Karpas-422 (cell line): Measurements from ENCODE around the gene SLC35A5. TPM values are rescaled to one million over a fixed set of nuclear protein-coding genes. Genes with fewer than 3 reads are reported as not detected.
"Not testable (repeated sequence)": the region's sequence is repeated elsewhere in the genome, so short reads cannot be mapped to it uniquely, and the experiment has no call there.

ENCODE experiments used
- DNase-seq: peaks from one replicate; pipeline ENCODE4 v3.0.0-alpha.2; 2015
- H2AFZ ChIP-seq: fragments of 200-600 bp; sonication (generic); 2 replicates; pipeline ENCODE4 v1.6.1; 2014; ENCODE audit warnings: antibody characterized with exemption, low read length, mixed read lengths
- H3K27ac ChIP-seq: fragments of 200-600 bp; sonication (generic); 2 replicates; pipeline ENCODE4 v1.5.1; 2014; ENCODE audit warnings: mild to moderate bottlenecking, low read length, moderate library complexity
- H3K27me3 ChIP-seq: fragments of 200-600 bp; sonication (generic); 2 replicates; pipeline ENCODE4 v1.6.1; 2014; ENCODE audit warnings: low read length, mixed read lengths
- H3K36me3 ChIP-seq: fragments of 200-600 bp; sonication (generic); 2 replicates; pipeline ENCODE4 v1.6.1; 2014; ENCODE audit warnings: low read length, mixed read lengths; ENCODE audit not compliant: insufficient read depth
- H3K4me1 ChIP-seq: fragments of 200-600 bp; sonication (generic); 2 replicates; pipeline ENCODE4 v1.6.1; 2014; ENCODE audit warnings: mild to moderate bottlenecking, low read length, mixed read lengths
- H3K4me2 ChIP-seq: fragments of 200-600 bp; sonication (generic); 2 replicates; pipeline ENCODE4 v1.6.1; 2014; ENCODE audit warnings: low read length, low read depth, mild to moderate bottlenecking; ENCODE audit not compliant: poor library complexity, severe bottlenecking
- H3K4me3 ChIP-seq: fragments of 200-600 bp; sonication (generic); 2 replicates; pipeline ENCODE4 v1.5.1; 2014; ENCODE audit warnings: mild to moderate bottlenecking, antibody characterized with exemption, low read length, mixed read lengths
- H3K79me2 ChIP-seq: fragments of 200-600 bp; sonication (generic); 2 replicates; pipeline ENCODE4 v1.6.1; 2014; ENCODE audit warnings: mild to moderate bottlenecking, low read length, mixed read lengths
- H3K9ac ChIP-seq: fragments of 200-600 bp; sonication (generic); 2 replicates; pipeline ENCODE4 v1.6.0; 2014; ENCODE audit warnings: low read length
- H3K9me2 ChIP-seq: fragments of 200-600 bp; sonication (generic), shearing (Covaris generic); replicated peaks from 2 replicates; pipeline ENCODE4 v1.6.0; 2014; ENCODE audit warnings: mild to moderate bottlenecking, low read length, moderate library complexity; ENCODE audit not compliant: insufficient read depth
- H3K9me3 ChIP-seq: fragments of 300-700, 200-600 bp; sonication (generic); 2 replicates; pipeline ENCODE4 v1.6.1; 2014; ENCODE audit warnings: low read length, mixed read lengths
- H4K20me1 ChIP-seq: fragments of 200-600 bp; sonication (generic); 2 replicates; pipeline ENCODE4 v1.6.1; 2014; ENCODE audit warnings: mild to moderate bottlenecking, antibody characterized with exemption, low read length, low read depth; ENCODE audit not compliant: insufficient read depth
- total RNA-seq: library from RNA; depleted of rRNA; stranded (reverse); fragments of >200 nt; shearing (Covaris generic); gene quantifications from 2 replicates; pipeline ENCODE4 v1.2.3, GENCODE V29; 2014; ENCODE audit warnings: low replicate concordance

SLC35A5 gene
- total RNA-seq, 1 experiment from 2014 or later = 87.4 TPM

GRCh38 chr3:112560721-112561483 lies 943 bp upstream of the SLC35A5 start:
- Histone ChIP-seq H2AFZ (peak overlapping the region; percentile 71; the same call in 1 of the 2 replicates), H3K9me3 (no peaks in the 10 kb centered on the region), H3K9me2 (no peaks in the 10 kb centered on the region), H3K79me2 (peaks cover 79% of the 10 kb centered on the region), H3K36me3 (peaks cover 25% of the 10 kb centered on the region; the same call in 1 of the 2 replicates), H3K4me3 (peak overlapping the region; percentile 68), H3K4me1 (peaks cover 53% of the 10 kb centered on the region), H3K27me3 (no peaks in the 10 kb centered on the region), H3K4me2 (peak overlapping the region; percentile 88), H3K27ac (peak overlapping the region; percentile 87), H3K9ac (peak overlapping the region; percentile 87), H4K20me1 (0 out of 2 replicates have a peak, but pooled peaks cover 7% of the 10 kb centered on the region)
- peak; percentile 94 for DNase-seq

GRCh38 chr3:112561484-112561733 lies 436 bp upstream of the SLC35A5 start:
- H3K4me3 ChIP-seq = peak overlapping the region; percentile 68

GRCh38 chr3:112564247-112564939 lies 2.5 kb downstream of the SLC35A5 start:
- H3K9me3 ChIP-seq, H4K20me1 ChIP-seq, H3K9me2 ChIP-seq, DNase-seq, H2AFZ ChIP-seq, H3K27me3 ChIP-seq: not testable (repeated sequence)
- Histone ChIP-seq H3K36me3 (peaks cover 23% of the 10 kb centered on the region), H3K27ac (peak overlapping the region; percentile 70), H3K4me2 (peak overlapping the region; percentile 88), H3K79me2 (peaks cover 62% of the 10 kb centered on the region), H3K9ac (peak overlapping the region; percentile 87), H3K4me1 (peaks cover 55% of the 10 kb centered on the region), H3K4me3 (peak overlapping the region; percentile 68)

More at GRCh38 chr3:112561484-112561733, 436 bp upstream of the SLC35A5 start:
- DNase-seq = no peak
- peak overlapping the region; percentile 87 for H3K9ac ChIP-seq
- H2AFZ ChIP-seq = peak overlapping the region; percentile 71; the same call in 1 of the 2 replicates
- peaks cover 51% of the 10 kb centered on the region for H3K4me1 ChIP-seq
- H3K27ac ChIP-seq = peak overlapping the region; percentile 87
- H3K79me2 ChIP-seq = peaks cover 82% of the 10 kb centered on the region
- H3K27me3 ChIP-seq = no peaks in the 10 kb centered on the region
- H3K9me2 ChIP-seq = no peaks in the 10 kb centered on the region
- H3K36me3 ChIP-seq = peaks cover 29% of the 10 kb centered on the region; the same call in 1 of the 2 replicates
- H3K9me3 ChIP-seq = no peaks in the 10 kb centered on the region
- 0 out of 2 replicates have a peak, but pooled peaks cover 7% of the 10 kb centered on the region for H4K20me1 ChIP-seq
- peak overlapping the region; percentile 88 for H3K4me2 ChIP-seq

GRCh38 chr3:112564940-112565305 lies 3.1 kb downstream of the SLC35A5 start:
- H3K9me2 ChIP-seq = no peaks in the 10 kb centered on the region
- H4K20me1 ChIP-seq = no peaks in the 10 kb centered on the region
- peak overlapping the region; percentile 3 for H3K4me2 ChIP-seq
- no peaks in the 10 kb centered on the region for H3K27me3 ChIP-seq
- no peak overlapping the region for H2AFZ ChIP-seq
- H3K4me1 ChIP-seq = peaks cover 52% of the 10 kb centered on the region
- peaks cover 60% of the 10 kb centered on the region for H3K79me2 ChIP-seq
- no peaks in the 10 kb centered on the region for H3K9me3 ChIP-seq
- H3K9ac ChIP-seq = no peak overlapping the region
- H3K27ac ChIP-seq = peak overlapping the region; percentile 70
- H3K36me3 ChIP-seq = peaks cover 24% of the 10 kb centered on the region
- H3K4me3 ChIP-seq = no peak overlapping the region
- no peak for DNase-seq

GRCh38 chr3:112568642-112569041 lies 6.8 kb downstream of the SLC35A5 start:
- peaks cover 35% of the 10 kb centered on the region for H3K79me2 ChIP-seq
- no peak for DNase-seq
- H4K20me1 ChIP-seq = no peaks in the 10 kb centered on the region
- H2AFZ ChIP-seq = no peak overlapping the region
- peak overlapping the region; percentile 43 for H3K4me2 ChIP-seq
- H3K9me2 ChIP-seq = no peaks in the 10 kb centered on the region
- H3K27me3 ChIP-seq = no peaks in the 10 kb centered on the region
- peaks cover 52% of the 10 kb centered on the region for H3K4me1 ChIP-seq
- H3K36me3 ChIP-seq = peaks cover 46% of the 10 kb centered on the region
- H3K4me3 ChIP-seq = no peak overlapping the region
- no peak overlapping the region; the same call in 1 of the 2 replicates for H3K9ac ChIP-seq
- no peaks in the 10 kb centered on the region for H3K9me3 ChIP-seq
- peak overlapping the region; percentile 55 for H3K27ac ChIP-seq

- H3K4me3 ChIP-seq = no peak overlapping the region
- H3K79me2 ChIP-seq = peaks cover 31% of the 10 kb centered on the region
- H3K36me3 ChIP-seq = peaks cover 52% of the 10 kb centered on the region
- H3K9ac ChIP-seq = no peak overlapping the region
- H4K20me1 ChIP-seq = no peaks in the 10 kb centered on the region
- H3K9me3 ChIP-seq = no peaks in the 10 kb centered on the region
- peak overlapping the region; percentile 43 for H3K4me2 ChIP-seq
- H3K4me1 ChIP-seq = peaks cover 52% of the 10 kb centered on the region
- DNase-seq = no peak
- no peaks in the 10 kb centered on the region for H3K9me2 ChIP-seq
- no peak overlapping the region for H2AFZ ChIP-seq
- peak overlapping the region; percentile 55 for H3K27ac ChIP-seq
- H3K27me3 ChIP-seq = no peaks in the 10 kb centered on the region
Observed at GRCh38 chr3:112569265-112569664, 7.4 kb downstream of the SLC35A5 start.

GRCh38 chr3:112572701-112573100 lies 10.9 kb downstream of the SLC35A5 start:
- no peak overlapping the region for H3K4me3 ChIP-seq
- no peak overlapping the region for H3K4me2 ChIP-seq
- H2AFZ ChIP-seq = no peak overlapping the region
- no peaks in the 10 kb centered on the region for H3K9me3 ChIP-seq
- H3K9me2 ChIP-seq = no peaks in the 10 kb centered on the region
- no peak for DNase-seq
- H3K9ac ChIP-seq = no peak overlapping the region
- no peaks in the 10 kb centered on the region for H4K20me1 ChIP-seq
- no peaks in the 10 kb centered on the region for H3K27me3 ChIP-seq
- no peak overlapping the region for H3K27ac ChIP-seq
- peaks cover 43% of the 10 kb centered on the region for H3K36me3 ChIP-seq
- peaks cover 11% of the 10 kb centered on the region; the same call in 1 of the 2 replicates for H3K79me2 ChIP-seq
- peaks cover 40% of the 10 kb centered on the region for H3K4me1 ChIP-seq

GRCh38 chr3:112579232-112579631 lies 17.4 kb downstream of the SLC35A5 start:
- no peak overlapping the region for H3K9ac ChIP-seq
- H3K9me3 ChIP-seq = no peaks in the 10 kb centered on the region
- no peak overlapping the region for H2AFZ ChIP-seq
- H3K4me2 ChIP-seq = peak overlapping the region; percentile 6
- peaks cover 16% of the 10 kb centered on the region for H3K4me1 ChIP-seq
- DNase-seq = peak; percentile 52
- peaks cover 28% of the 10 kb centered on the region; the same call in 1 of the 2 replicates for H3K36me3 ChIP-seq
- no peaks in the 10 kb centered on the region for H3K9me2 ChIP-seq
- no peaks in the 10 kb centered on the region for H3K27me3 ChIP-seq
- peaks cover 3% of the 10 kb centered on the region; the same call in 1 of the 2 replicates for H3K79me2 ChIP-seq
- peak overlapping the region; percentile 44 for H3K27ac ChIP-seq
- no peak overlapping the region for H3K4me3 ChIP-seq
- H4K20me1 ChIP-seq = no peaks in the 10 kb centered on the region
